HG03342 (cell line): ENCODE measurements around the gene PRR7.

Source experiments
- ATAC-seq: cut with Tn5 transposase; IDR thresholded peaks from one replicate; pipeline ENCODE4 v1.9.1; 2021; ENCODE audit warnings: mild to moderate bottlenecking, moderate library complexity; ENCODE audit not compliant: unreplicated experiment

PRR7 gene

GRCh38 chr5:177496070-177496726 is 49.6 kb downstream of the PRR7 start:
- no peak for ATAC-seq

- no peak for ATAC-seq
These were observed 50.2 kb downstream of the PRR7 start for GRCh38 chr5:177496727-177497291.

GRCh38 chr5:177497292-177498012 is 50.8 kb downstream of the PRR7 start, which contains the start of gene PDLIM7:
TSS of gene PDLIM7 (minus strand) at chr5:177497604. CDS start at chr5:177496512, 1,092 bp downstream.
- peak; percentile 74 for ATAC-seq

- no peak for ATAC-seq
These were observed 51.6 kb downstream of the PRR7 start for GRCh38 chr5:177498013-177498787.

- ATAC-seq, result no peak
These were observed 53.2 kb downstream of the PRR7 start for GRCh38 chr5:177499842-177500241.

- ATAC-seq, result no peak
These were observed 54.3 kb downstream of the PRR7 start for GRCh38 chr5:177500685-177501522.

GRCh38 chr5:177501874-177502678 is 55.5 kb downstream of the PRR7 start:
- ATAC-seq, result no peak

- ATAC-seq, result no peak
These were observed 56.3 kb downstream of the PRR7 start for GRCh38 chr5:177502886-177503285.

GRCh38 chr5:177503351-177504085 is 56.9 kb downstream of the PRR7 start:
- no peak for ATAC-seq

GRCh38 chr5:177504086-177505056 is 57.8 kb downstream of the PRR7 start:
- no peak for ATAC-seq

GRCh38 chr5:177505075-177505474 is 58.5 kb downstream of the PRR7 start:
- ATAC-seq, result no peak
